Liver (tissue), 9 donors: Measurements from ENCODE around the gene ABCB6. TPM values are rescaled to one million over a fixed set of nuclear protein-coding genes. Genes with fewer than 3 reads are reported as not detected.

Source experiments
- DNase-seq: peaks from one replicate; pipeline ENCODE4 v3.0.0-alpha.2; 2017; ENCODE audit warnings: low spot score
- H3K27ac ChIP-seq, 2 donors: one replicate each; pipeline ENCODE4 v1.7.0; 2013; ENCODE audit warnings: inconsistent platforms in 2 of 2, low read length in 2 of 2, control low read depth in 1 of 2, low read depth in 1 of 2, mild to moderate bottlenecking in 1 of 2
- H3K27me3 ChIP-seq, 4 donors: one replicate each; pipeline versions ENCODE4 v1.6.1 to v1.7.0; 2013; ENCODE audit warnings: low read length in 3 of 4, inconsistent platforms in 1 of 4, mild to moderate bottlenecking in 1 of 4, moderate library complexity in 1 of 4; ENCODE audit not compliant: control insufficient read depth in 4 of 4, insufficient read depth in 4 of 4
- H3K36me3 ChIP-seq, 4 donors: one replicate each; pipeline versions ENCODE4 v1.6.1 to v1.7.0; 2013; ENCODE audit warnings: low read length in 3 of 4, mild to moderate bottlenecking in 3 of 4, low read depth in 1 of 4, moderate library complexity in 1 of 4; ENCODE audit not compliant: control insufficient read depth in 4 of 4, insufficient read depth in 3 of 4
- H3K4me1 ChIP-seq, 4 donors: one replicate each; pipeline versions ENCODE4 v1.6.1 to v1.7.0; 2013; ENCODE audit warnings: low read length in 3 of 4, mild to moderate bottlenecking in 3 of 4, moderate library complexity in 1 of 4; ENCODE audit not compliant: control insufficient read depth in 4 of 4, insufficient read depth in 4 of 4
- H3K4me3 ChIP-seq, 3 donors: one replicate each; pipeline versions ENCODE4 v1.6.1 to v1.7.0; 2013; ENCODE audit warnings: low read length in 3 of 3, control low read depth in 1 of 3, low read depth in 1 of 3, mild to moderate bottlenecking in 1 of 3
- H3K9ac ChIP-seq, 2 donors: one replicate each; pipeline ENCODE4 v1.7.0; 2013; ENCODE audit warnings: low read length in 2 of 2, mild to moderate bottlenecking in 2 of 2, moderate library complexity in 2 of 2, control low read depth in 1 of 2, low read depth in 1 of 2
- H3K9me3 ChIP-seq, 4 donors: one replicate each; pipeline versions ENCODE4 v1.6.1 to v1.7.0; 2013; ENCODE audit warnings: low read length in 3 of 4; ENCODE audit not compliant: control insufficient read depth in 4 of 4
- CTCF ChIP-seq: fragments of 150-350 bp; IDR thresholded peaks from 2 replicates; pipeline ENCODE4 v1.5.1; 2017; ENCODE audit warnings: improper control_type of control experiment, low read depth, low read length; ENCODE audit not compliant: missing input control
- EGR1 ChIP-seq, 2 donors: IDR thresholded peaks; 2 replicates each; pipeline ENCODE4 v1.6.1; 2016 to 2018; ENCODE audit warnings: antibody characterized with exemption in 2 of 2, low read depth in 2 of 2
- FOXA1 ChIP-seq: IDR thresholded peaks from 2 replicates; pipeline ENCODE4 v1.6.1; 2016; ENCODE audit warnings: antibody characterized with exemption
- FOXA2 ChIP-seq: IDR thresholded peaks from 2 replicates; pipeline ENCODE4 v1.6.1; 2016; ENCODE audit warnings: antibody characterized with exemption
- GABPA ChIP-seq, 2 donors: IDR thresholded peaks in 1 of 2; conservative IDR thresholded peaks in 1 of 2; 2 replicates each; pipeline ENCODE4 v1.6.1; 2016; ENCODE audit warnings: antibody characterized with exemption in 2 of 2, mild to moderate bottlenecking in 1 of 2, moderate library complexity in 1 of 2
- HNF4A ChIP-seq, 2 donors: conservative IDR thresholded peaks; 2 replicates each; pipeline ENCODE4 v1.6.1; 2016; ENCODE audit warnings: antibody characterized with exemption in 2 of 2, mild to moderate bottlenecking in 2 of 2
- HNF4G ChIP-seq: IDR thresholded peaks from 2 replicates; pipeline ENCODE4 v1.6.1; 2016; ENCODE audit warnings: antibody characterized with exemption
- MAX ChIP-seq: IDR thresholded peaks from 2 replicates; pipeline ENCODE4 v1.6.1; 2016; ENCODE audit warnings: antibody characterized with exemption
- NR2F2 ChIP-seq: IDR thresholded peaks from 2 replicates; pipeline ENCODE4 v1.6.1; 2016; ENCODE audit warnings: antibody characterized with exemption
- RAD21 ChIP-seq, 2 donors: IDR thresholded peaks; 2 replicates each; pipeline ENCODE4 v1.6.1; 2016; ENCODE audit warnings: antibody characterized with exemption in 2 of 2, mild to moderate bottlenecking in 2 of 2
- RXRA ChIP-seq, 2 donors: IDR thresholded peaks; 2 replicates each; pipeline ENCODE4 v1.6.1; 2017 to 2018; ENCODE audit warnings: antibody characterized with exemption in 2 of 2, mild to moderate bottlenecking in 1 of 2
- SP1 ChIP-seq: IDR thresholded peaks from 2 replicates; pipeline ENCODE4 v1.6.1; 2018; ENCODE audit warnings: antibody characterized with exemption, mild to moderate bottlenecking
- TAF1 ChIP-seq: conservative IDR thresholded peaks from 2 replicates; pipeline ENCODE4 v1.6.1; 2016; ENCODE audit warnings: antibody characterized with exemption, mild to moderate bottlenecking
- YY1 ChIP-seq: IDR thresholded peaks from 2 replicates; pipeline ENCODE4 v1.6.1; 2016; ENCODE audit warnings: antibody characterized with exemption, mild to moderate bottlenecking
- WGBS: extraction: QIAGEN DNeasy Blood & Tissue Kit; methylation state at CpG from one replicate; pipeline ENCODE4 v1.1.7; 2013; 5-methylcytosine and 5-hydroxymethylcytosine counted together
- polyA plus RNA-seq, 2 donors: library from polyadenylated mRNA; stranded (reverse) in 1 of 2; unstranded in 1 of 2; fragments of 200-250 nt in 1 of 2; fragments of >200 nt in 1 of 2; fragmentation: Nextera tagmentation in 1 of 2; extraction: Ambion mirVana in 1 of 2; gene quantifications; one replicate each; pipeline versions ENCODE4 v1.2.1 to v1.2.3, GENCODE V29; 2013 to 2015
- total RNA-seq, 2 donors: library from RNA; depleted of rRNA; stranded (reverse); fragments of >200 nt; gene quantifications; one replicate each; pipeline ENCODE4 v1.2.3, GENCODE V29; 2014
- TF ChIP-seq, protein P1 (sequence below): IDR thresholded peaks from 2 replicates; pipeline ENCODE4 v1.6.1; 2016; ENCODE audit warnings: antibody characterized with exemption
- TF ChIP-seq, protein P2 (sequence below): IDR thresholded peaks from 2 replicates; pipeline ENCODE4 v1.6.1; 2016; ENCODE audit warnings: antibody characterized with exemption, mild to moderate bottlenecking
- donor health status: healthy.
- donor health status: healthy.
- donor health status: healthy.
- donor health status: healthy.
- donor health status: healthy.

ABCB6 gene
- total and polyA plus RNA-seq, 4 donors, result 19.0 to 96.1 (median 47.8) TPM

GRCh38 chr2:219163156-219163555 lies 55.6 kb downstream of the ABCB6 start:
- Histone ChIP-seq H3K9me3 (no peaks in the 10 kb centered on the region), H3K4me3 (no peak overlapping the region), H3K27me3 (no peaks in the 10 kb centered on the region), H3K27ac (no peak overlapping the region), H3K36me3 (no peaks in the 10 kb centered on the region), H3K9ac (no peak overlapping the region), H3K4me1 (peaks cover 2 to 15% (median 12%) of the 10 kb centered on the region in 4 donors)
- no peak for DNase-seq
- TF ChIP-seq, protein P1, sequence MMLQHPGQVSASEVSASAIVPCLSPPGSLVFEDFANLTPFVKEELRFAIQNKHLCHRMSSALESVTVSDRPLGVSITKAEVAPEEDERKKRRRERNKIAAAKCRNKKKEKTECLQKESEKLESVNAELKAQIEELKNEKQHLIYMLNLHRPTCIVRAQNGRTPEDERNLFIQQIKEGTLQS, result no peak
- TF ChIP-seq RXRA (IDR thresholded peaks at IDR 0.05) (no peak), GABPA (IDR thresholded peaks at IDR 0.05 in 1 of 2, conservative IDR thresholded peaks at IDR 0.05 in 1 of 2) (no peak), TAF1 (no peak), NR2F2 (no peak), YY1 (no peak), HNF4A (conservative IDR thresholded peaks at IDR 0.05) (no peak), FOXA1 (no peak), EGR1 (IDR thresholded peaks at IDR 0.05; ENCODE audit: low read depth in 2 of 2) (no peak), FOXA2 (no peak), SP1 (no peak), HNF4G (no peak), RAD21 (IDR thresholded peaks at IDR 0.05) (no peak), MAX (no peak), CTCF (no peak)
- TF ChIP-seq, protein P2, sequence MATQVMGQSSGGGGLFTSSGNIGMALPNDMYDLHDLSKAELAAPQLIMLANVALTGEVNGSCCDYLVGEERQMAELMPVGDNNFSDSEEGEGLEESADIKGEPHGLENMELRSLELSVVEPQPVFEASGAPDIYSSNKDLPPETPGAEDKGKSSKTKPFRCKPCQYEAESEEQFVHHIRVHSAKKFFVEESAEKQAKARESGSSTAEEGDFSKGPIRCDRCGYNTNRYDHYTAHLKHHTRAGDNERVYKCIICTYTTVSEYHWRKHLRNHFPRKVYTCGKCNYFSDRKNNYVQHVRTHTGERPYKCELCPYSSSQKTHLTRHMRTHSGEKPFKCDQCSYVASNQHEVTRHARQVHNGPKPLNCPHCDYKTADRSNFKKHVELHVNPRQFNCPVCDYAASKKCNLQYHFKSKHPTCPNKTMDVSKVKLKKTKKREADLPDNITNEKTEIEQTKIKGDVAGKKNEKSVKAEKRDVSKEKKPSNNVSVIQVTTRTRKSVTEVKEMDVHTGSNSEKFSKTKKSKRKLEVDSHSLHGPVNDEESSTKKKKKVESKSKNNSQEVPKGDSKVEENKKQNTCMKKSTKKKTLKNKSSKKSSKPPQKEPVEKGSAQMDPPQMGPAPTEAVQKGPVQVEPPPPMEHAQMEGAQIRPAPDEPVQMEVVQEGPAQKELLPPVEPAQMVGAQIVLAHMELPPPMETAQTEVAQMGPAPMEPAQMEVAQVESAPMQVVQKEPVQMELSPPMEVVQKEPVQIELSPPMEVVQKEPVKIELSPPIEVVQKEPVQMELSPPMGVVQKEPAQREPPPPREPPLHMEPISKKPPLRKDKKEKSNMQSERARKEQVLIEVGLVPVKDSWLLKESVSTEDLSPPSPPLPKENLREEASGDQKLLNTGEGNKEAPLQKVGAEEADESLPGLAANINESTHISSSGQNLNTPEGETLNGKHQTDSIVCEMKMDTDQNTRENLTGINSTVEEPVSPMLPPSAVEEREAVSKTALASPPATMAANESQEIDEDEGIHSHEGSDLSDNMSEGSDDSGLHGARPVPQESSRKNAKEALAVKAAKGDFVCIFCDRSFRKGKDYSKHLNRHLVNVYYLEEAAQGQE, result no peak
- WGBS, result 94% methylated on average over 6 of the region's 6 CpGs

DNA sequence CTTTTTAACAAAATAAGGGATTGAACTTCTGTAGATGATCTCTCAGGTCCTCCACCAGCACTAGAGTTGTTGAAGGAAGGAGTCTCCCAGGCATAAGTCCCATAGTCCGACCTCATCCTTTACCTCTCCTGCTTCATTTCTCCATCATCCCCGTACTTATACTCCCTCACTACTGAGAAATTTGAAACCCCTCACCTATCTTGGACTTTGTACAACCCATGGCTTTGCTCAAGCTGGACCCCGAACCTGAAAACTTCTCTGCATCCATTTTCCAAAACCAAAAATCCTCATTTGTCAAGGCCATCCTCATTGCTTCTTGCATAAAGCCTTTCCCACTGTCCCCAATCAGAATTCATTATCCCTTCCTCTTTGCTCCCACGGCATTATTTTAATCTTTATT lies 57.7 kb downstream of the ABCB6 start:
- H3K27me3 ChIP-seq, result no peaks in the 10 kb centered on the region
- peaks cover 0 to 15% (median 11%) of the 10 kb centered on the region in 4 donors for H3K36me3 ChIP-seq
- 68% methylated on average over 4 of the region's 4 CpGs for WGBS
- H3K4me3 ChIP-seq, result peak overlapping the region; percentile 67 to 85 (median 75)
- peak overlapping the region; percentile 92 to 97 for H3K27ac ChIP-seq
- DNase-seq, result no peak
- H3K9me3 ChIP-seq, result no peaks in the 10 kb centered on the region
- peak overlapping the region in 1 of 2 donors; percentile 60 for H3K9ac ChIP-seq
- TF ChIP-seq EGR1 (IDR thresholded peaks at IDR 0.05; ENCODE audit: low read depth in 2 of 2), result no peak
- TF ChIP-seq FOXA2, result no peak
- no peak for TF ChIP-seq FOXA1
- TF ChIP-seq TAF1, result no peak
- TF ChIP-seq HNF4G, result no peak
- no peak for TF ChIP-seq RXRA (IDR thresholded peaks at IDR 0.05)
- TF ChIP-seq RAD21 (IDR thresholded peaks at IDR 0.05), result no peak
- no peak for TF ChIP-seq MAX
- no peak for TF ChIP-seq CTCF
- TF ChIP-seq, protein P1, result no peak
- TF ChIP-seq HNF4A (conservative IDR thresholded peaks at IDR 0.05), result no peak
- no peak for TF ChIP-seq GABPA (IDR thresholded peaks at IDR 0.05 in 1 of 2, conservative IDR thresholded peaks at IDR 0.05 in 1 of 2)
- H3K4me1 ChIP-seq, result peaks cover 2 to 15% (median 12%) of the 10 kb centered on the region in 4 donors
